GM18499 (cell line): ENCODE measurements around the gene STX11.

Source experiments
- ATAC-seq: cut with Tn5 transposase; IDR thresholded peaks from one replicate; pipeline ENCODE4 v1.9.1; 2021; ENCODE audit warnings: moderate number of reproducible peaks; ENCODE audit not compliant: insufficient read depth, unreplicated experiment

STX11 gene

DNA sequence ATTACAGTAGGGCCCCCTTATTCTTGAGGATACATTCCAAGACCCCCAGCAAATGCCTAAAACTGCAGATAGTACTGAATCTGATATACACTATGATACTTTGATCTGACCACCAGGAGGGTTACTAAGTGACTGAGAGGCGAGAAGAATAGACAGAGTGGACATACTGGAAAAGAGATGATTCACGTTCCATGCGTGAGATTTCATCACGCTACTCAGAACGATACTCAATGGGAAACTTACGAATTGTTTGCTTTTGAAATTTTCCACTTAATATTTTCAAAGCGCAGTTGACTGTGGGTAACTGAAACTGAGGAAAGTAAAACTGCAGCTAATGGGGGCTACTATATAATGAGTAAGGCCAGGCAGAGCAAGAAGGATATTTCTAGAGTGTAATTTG is 60.8 kb downstream of the STX11 start:
- ATAC-seq = no peak

DNA sequence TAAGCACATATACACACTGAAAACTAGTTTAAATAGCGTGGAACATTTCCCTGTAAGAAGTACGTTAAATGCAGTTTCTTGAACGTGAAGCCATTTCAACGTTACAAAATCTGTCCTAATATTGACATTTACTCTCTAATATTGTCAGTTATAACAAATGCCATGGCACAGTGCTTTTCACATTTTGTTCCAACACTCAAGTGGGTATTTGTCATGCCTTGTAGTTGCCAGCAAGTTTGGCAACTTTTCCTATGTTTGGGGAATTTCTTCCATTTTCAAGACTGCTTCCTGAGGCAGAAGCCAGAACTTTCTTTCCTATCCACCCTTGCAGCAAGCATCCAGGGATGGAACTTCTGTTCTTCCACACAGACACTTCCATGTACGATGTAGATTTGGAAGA is 63.0 kb downstream of the STX11 start:
- no peak for ATAC-seq

DNA sequence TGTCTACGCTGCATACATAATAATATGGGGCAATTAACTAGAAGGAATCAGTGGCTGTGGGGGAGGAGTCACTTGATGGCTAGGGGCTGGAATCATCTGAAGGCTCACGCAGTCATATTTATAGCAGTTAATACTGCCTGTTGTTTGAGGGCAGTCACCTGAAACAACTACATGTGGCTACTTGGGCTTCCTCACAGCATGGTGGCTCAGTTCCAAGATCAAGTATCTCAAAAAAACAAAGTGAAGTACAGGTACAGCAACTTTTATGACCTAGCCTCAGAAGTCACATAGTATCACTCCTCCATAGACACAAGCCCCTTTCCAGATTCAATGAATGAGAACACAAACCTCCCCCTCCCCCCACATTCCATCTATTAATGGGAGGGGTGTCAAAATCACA is 63.7 kb downstream of the STX11 start:
- ATAC-seq = no peak

DNA sequence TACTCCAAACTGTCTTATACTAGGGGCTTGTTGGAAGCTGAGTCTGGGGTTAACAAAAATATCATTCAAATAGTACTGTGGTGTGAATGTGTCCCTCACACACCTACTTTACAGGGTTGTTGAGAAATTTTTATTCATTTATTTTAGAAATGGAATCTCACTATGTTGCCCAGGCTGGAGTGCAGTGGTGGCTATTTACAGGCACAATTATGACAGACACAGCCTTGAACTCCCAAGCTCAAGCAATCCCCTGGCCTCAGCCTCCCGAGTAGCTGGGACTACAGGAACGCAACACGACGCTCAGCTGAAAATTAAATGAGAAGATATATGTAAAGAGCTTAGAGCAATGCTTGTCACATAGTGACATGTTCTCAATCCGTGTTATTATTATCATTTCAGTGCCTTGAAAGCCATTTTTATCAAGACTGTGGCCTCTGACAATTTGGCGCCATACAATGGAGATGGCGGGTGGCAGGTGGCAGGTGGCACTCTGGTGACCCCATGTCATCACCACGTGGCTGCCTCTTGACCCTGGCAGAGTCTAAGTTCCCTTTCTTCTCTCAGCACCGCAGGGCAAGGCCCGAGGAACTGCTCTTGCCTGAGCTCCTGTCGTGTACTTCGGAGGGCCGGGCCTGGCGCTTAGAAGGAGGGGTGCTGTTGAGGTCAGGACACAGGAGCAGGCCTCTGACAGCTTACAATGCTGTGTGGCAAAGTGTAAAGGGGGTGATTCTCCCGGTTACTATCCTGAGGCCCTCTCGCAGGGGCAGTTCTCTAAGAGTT is 64.5 kb downstream of the STX11 start:
- no peak for ATAC-seq

DNA sequence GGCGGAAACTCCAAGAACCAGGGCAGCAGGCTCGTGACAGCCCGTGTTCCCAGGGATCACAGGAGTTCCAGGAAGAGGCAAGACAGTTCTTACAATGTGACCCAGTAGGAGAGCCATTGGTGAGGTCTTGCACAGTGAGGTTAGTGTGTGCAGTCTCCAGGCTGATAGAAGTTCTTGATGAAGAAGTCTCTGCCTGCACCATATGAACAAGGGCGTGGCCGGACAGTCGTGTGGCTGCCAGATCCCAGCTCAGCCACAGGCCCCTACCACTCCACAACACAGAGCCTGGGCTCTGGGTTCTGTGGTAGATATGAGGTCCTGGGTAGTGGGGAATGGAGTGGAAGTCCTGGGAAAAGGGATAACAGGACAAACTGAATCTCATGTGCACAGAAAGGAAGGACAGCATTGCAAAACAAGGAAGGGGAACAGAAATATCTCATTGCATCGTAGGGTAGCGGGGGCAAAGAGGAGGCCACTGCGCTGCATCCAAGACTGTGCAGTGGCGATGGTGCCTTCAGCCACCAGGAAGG is 65.2 kb downstream of the STX11 start:
- peak; percentile 9 for ATAC-seq

DNA sequence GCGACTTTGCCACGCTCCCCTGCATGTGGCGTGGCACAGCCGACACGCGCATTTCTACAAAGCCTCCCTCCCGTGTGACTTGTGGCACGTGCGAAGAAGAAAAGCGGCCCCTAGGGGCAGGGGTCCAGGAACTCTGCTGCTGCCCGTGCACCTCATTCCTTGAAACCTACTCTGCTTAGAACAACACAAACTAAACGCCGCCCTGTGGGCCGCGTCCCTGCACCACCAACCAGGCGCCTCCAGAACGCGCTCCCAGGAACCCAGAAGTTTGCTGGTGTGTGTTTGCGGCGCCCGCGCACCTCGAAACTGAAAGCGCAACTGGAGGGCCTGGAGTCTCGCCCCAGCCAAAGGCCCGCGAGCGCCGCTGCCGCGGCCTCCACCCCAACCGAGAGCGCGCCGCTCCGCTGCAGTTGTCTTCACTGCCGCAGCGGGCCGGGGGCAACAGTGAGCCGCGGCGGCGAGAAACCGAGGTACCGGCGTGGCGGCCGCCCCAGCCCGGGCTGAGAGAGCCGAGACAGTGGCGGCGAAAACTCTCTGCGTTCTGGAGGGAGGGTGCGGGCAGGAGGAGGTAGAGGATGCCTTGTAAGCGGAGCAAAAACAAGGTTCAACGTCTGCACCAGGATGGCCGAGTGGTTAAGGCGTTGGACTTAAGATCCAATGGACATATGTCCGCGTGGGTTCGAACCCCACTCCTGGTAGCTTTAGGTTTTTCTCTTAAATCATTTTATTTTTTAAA is 65.8 kb downstream of the STX11 start:
- peak; percentile 74 for ATAC-seq

DNA sequence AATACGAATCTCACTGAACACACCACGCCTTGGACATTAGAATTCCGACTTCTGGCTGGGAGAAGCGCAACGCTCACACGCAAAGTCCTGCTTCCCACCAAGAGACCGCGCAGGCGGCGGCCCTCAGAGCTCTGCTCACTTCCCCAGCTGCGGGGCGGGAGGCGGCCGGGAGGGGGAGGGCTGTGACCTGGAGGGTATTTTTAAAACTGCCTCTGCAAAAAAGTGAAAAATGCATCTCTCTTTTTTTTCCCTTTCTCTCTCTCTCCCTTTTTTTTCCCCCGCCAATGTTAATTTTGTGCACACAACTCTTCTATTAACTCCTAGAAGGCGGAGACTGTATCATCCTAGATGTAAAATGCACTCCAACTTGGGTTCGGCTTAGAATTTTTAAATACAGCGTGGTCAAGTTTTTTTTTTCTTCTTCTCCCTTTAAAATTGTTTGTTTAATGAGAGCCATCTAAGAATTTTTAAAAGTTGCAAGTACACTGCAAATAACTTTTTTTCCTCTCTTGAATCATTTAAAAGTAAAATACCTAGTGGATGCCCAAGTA is 66.4 kb downstream of the STX11 start:
- peak; percentile 24 for ATAC-seq

DNA sequence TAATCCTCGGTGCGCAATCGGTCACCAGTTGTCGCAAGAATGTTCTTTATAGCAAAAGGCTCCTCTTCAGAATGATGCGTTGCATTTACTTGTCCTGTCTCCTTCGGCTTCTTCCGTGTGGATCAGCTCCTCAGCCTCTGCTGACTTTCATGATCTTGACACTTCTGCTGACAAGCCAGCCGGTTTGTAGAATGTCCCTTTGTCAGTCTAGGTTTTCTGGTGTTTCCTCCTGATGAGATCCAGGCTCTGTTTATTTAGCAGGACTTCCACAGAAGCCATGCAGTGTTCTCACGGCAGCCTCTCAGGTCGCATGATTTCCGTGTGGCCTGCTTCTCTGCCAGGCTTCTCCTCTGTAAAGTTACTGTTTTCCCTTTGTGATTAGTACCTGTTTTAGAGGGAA is 66.9 kb downstream of the STX11 start:
- no peak for ATAC-seq

DNA sequence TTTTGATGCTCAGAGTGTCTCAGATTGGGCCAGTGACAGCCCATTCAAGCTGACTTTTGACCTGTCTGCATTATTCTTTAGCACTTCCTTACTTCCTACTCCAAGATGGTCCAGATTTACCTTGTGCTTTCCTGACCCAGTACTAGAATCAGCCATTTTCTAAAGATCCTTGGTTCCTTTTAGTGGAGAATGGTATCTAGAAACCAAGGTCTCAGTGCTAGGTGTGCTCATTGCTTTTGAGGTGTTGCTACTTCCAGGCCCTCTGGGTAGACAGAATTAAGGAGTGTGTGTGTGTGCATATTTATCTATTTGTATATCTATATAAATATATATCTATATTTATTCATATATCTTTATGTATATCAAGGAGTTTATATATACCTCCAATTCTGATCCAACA is 67.5 kb downstream of the STX11 start:
- no peak for ATAC-seq

DNA sequence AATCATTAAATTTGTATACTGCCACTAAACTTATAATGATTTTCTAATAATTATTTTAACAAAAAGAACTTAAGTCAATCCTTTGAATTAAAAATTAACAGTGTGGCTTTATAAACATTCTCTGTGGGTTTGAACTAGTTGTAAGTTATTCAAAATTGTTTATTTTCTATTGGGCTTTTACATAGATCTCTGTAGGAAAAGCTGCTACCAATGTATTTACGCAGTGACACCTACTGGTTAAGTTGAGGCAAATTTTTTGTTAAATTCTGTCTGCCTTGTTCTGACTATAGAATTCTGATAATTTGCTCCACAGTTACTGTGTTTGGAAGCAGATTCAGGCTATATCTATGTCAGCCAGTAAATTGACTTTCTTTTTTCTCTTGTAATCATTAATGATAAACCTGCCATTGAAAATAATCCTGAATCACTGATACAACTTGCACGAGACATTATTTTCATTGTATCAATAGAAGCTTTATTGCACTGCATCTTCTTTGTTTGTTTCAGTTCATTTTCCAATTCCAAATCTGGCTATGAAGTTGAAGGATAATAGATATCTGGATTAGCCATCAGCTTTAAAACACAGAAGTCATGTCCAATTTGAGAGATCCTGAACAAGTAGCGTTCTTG is 68.9 kb downstream of the STX11 start:
- no peak for ATAC-seq

DNA sequence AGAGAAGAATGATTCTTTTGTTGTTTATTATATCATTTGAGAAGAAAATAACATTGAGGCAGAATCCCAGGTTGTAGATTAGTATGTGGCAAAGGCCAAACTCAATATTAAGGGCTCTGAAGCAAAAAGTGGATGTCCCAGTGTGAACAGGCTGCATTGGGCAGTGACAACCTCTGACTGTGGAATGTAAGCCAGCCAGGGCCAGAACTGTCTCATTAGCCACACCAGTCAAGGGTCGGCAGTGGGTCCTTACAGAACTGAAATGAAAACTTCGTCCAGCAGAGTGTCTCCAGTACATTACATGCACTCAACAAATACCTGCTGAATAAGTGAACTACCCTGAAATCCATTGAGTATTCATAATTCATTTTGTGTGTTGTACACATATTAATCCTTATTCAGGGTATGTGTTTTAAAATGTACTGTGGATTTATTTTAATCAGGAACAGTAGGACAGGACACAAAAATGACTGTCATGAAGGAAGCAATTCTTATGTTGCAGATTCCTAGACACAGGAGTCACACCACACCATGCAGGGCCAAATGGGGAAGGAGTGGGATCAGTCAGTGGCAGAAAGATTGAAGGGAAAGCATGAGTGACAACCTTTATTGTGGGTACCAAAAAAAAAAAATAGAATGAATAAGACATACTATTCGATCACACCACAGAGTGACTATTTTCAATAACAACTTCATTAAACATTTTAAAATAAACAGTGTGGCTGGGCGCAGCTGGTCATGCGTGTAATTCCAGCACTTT is 69.9 kb downstream of the STX11 start:
- ATAC-seq = no peak

DNA sequence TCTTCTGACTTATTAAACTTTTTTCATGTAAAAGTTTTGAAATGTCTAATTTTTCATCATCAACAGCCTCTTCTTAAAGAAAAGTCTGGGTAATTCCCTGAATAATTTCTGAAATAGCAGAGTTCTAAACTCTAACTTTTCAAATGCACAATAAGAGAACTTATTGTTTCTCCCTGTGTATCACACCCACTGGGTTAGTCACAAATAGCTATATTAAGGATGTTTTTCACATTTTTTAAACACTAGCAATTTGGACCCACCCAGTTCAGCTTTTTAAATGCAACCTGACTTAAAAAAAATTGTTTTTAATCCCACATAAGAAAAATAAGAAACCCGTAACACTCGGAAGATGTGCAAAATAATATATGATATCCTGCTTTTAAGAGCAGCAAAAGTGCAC is 73.4 kb downstream of the STX11 start:
- ATAC-seq = no peak

DNA sequence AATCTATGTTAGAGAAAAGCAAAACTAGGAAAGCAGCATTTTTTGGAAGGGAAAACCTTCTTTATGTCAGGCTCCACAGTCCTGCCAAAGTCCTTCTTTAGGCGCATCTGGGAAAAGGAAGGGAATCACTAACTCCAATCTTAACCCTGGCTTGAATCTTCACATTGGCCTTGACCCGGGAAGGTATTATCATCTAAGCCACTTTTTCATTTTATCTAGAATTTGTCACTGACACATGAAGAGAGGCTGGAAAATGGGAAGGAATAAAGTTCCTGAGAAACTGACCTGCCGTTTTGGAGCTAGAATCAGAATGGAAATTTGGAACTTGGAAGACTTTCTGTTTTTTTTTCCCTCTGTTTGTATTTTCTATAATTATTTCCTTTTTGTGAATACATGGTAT is 81.4 kb downstream of the STX11 start:
- ATAC-seq = no peak

DNA sequence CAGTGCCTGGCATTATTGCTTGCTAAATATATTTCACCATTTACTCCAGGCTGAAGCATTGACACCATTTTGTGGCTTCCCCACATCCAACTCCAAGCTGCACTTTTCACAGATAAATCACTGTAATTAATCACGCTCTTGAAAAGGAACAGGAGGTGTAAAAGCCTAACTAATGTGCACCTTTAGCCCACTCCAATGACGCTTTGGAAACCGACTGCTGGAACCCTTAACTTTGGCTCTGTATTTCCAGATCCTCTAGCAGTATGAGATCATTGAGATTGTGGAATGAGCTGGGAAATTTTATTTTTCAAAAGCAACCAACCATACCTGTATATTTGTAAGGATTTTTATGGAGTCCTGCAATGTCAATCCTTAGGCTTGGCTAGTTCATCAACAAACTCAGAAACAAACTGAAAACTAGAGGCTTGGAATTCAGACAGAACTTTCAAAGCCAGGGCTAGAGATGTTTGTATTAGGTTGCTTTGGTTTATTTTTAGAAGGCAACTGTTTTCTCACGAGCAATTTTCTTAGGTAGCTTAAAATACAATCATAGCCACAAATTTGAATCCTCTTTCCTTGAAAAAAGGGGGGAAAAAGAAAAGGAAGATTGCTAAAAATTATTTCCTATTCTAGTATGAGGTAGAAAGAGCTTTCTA is 82.0 kb downstream of the STX11 start:
- no peak for ATAC-seq

DNA sequence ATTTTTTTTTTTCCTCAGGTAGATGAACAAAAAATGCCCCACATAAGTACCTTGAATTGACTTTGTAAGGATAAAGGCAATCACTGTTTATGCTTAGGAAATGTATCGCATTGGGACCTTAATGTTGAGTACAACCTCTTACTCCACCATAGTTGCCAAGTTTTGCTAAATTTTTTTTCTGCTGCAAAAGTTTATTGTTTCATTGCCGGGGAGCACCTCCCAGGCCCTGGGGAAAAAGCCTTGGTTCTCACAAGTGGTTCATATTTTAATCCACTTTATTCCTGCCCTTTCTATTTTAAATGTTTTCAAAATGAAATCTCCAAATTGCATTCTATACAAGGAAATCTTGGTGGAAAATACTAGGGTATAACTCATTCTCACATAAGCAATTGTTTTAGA is 82.5 kb downstream of the STX11 start:
- no peak for ATAC-seq

DNA sequence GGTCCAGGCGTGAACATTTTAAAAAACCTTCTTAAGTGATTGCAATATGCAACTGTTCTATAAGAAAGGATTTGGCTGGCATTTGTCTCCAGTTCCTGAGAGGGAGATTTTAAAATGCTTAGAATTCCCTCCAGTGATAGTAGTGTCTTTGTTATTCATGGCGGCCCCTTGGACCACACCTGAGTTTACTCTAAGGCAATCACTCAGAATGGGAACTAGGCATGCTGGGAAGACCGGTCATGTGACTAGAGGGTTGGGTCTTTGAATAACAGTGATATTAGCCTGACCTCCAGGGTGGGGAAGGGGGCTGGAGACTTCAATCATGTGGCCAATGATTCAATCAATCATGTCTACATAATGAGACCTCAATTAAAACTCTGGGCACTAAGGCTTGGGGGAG is 84.1 kb downstream of the STX11 start:
- no peak for ATAC-seq

DNA sequence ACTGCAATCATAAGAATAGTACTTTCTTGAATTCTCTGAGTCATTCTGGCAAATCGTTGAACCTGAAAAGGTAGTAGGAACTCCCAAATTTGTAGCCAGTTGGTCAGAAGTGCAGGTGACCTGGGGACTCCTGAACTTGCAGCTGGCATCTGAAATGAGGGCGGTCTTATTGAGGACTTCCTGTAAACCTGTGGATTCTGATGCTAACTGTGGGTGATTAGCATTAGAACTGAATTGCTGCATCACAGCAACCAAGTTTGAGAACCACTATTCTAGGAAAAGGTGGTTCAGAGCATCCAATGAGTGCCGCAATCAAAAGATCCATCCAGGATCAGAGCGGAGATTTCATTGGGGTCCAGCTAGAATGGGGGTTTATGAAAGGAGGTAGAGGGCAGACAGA is 84.6 kb downstream of the STX11 start:
- ATAC-seq = no peak
